Measurements from ENCODE around the gene PIN1. TPM values are rescaled to one million over a fixed set of nuclear protein-coding genes. Genes with fewer than 3 reads are reported as not detected.

PIN1 gene
- polyA plus RNA-seq, 4 donors: 48.2 to 90.6 (median 68.8) TPM

DNA sequence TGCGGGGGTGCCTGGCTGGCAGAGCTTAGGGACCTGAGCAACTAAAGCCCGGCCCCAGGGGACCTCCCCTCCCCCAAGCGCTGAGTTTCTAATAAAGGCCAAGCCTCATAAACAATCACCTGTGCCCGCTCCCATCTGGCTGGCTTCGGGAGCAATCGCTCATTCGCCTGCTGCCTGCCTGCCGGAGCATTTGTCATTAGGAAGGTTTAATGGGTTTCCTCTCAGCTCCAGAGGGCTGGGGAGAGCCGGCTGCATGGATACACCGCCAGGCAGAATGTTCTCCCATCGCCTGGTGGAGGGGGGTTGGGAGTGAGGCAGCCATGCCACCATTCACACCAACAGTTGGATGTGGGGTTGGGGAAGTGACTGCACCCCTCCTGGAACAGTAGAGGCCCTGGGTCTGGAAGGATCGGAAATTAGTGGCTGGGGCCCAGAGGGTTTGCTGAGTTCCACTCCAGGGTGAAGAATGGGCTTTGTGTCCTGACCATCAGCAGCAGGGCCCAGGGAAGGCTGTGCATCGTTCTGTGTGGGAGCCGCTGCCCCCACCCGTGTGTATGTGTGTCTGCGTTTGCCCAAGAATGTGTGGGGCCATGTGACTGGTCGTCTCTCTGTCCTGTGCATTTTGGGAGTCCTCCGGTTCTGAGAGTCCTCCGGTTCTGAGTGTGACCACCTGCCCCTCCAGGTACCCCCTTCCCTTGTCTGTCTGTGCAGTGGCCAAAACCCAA lies 15.3 kb downstream of the PIN1 start:
- peak in 2 of 4 donors; percentile 29 to 61 for DNase-seq (ENCODE audit: low read depth in 4 of 4, low spot score in 2 of 4)

DNA sequence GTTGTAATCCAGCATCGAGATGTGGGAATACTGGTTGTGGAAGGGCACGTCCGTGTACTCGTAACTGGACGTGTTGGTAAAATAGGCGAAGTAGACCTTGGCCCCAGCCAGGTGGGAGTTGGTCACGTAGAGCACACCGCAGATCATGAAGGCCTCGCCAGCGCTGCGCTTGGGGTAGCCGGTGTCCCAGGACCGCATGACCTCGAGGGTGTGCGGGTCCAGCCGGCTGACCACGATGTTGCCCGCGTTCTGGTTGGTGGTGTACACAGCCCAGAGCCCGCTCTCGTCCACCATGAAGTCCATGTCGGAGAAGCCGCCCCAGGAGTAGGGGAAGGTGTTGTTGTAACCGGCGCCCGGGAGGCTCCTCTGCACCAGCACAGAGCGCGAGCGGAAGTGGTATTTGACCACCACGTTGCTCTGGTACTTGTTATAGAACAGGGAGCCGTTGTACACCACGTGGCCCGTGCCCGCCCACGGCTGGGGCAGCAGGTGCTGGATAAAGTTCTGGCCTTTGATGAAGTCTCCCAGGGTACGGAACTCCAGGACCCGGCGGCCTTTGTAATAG lies 19.2 kb downstream of the PIN1 start:
- no peak for DNase-seq (ENCODE audit: low read depth in 4 of 4, low spot score in 2 of 4)

DNA sequence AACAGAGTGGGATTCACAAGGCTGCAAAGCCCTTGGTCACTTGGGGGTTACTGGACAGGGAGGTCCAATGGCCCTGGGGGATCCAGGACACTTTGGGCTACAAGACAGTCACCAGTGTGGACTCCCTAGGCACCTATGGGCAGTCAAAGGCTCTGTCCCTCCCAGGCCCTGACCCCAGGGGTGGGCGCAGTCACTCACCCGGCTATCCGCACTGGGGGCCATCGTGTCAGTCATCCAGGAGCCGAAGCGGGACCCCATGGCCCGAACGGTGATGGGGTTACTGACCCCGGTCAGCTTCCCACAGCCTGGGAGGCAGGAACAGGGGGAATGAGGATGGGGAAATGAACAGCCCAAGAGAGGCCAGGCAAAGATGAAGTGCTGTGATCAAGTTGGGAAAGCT lies 21.5 kb downstream of the PIN1 start:
- DNase-seq (ENCODE audit: low read depth in 4 of 4, low spot score in 2 of 4): no peak

DNA sequence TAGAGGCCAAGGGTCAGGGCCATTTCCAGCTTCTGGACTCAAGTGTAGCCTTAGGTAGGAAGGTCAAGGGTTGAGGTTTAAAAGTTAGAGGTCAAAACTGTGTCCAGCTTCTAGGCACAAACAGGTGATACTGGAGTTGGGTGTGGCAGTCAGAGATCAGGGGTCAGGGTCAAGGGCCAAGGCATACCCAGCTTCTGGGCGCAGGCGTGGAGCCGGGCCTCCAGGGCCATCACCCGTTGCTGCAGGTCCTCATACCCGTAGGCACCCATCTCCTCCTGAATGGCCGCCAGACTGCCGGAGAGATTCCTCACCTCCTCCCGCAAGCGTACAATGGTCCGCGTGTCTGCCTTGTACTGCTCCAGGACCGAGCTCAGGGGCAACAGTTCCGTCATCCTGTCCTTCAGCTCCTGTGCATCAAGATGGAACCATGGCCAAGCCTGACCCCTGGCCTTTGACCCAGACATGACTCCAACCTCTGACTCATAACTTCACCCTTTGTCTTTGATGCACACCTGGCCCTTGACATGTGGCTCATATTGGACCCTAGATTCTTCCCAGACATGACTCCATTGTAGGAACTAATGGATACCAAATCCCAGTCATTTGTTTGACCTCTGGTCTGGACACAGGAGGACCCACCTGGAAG lies 22.1 kb downstream of the PIN1 start:
- no peak for DNase-seq (ENCODE audit: low read depth in 4 of 4, low spot score in 2 of 4)

DNA sequence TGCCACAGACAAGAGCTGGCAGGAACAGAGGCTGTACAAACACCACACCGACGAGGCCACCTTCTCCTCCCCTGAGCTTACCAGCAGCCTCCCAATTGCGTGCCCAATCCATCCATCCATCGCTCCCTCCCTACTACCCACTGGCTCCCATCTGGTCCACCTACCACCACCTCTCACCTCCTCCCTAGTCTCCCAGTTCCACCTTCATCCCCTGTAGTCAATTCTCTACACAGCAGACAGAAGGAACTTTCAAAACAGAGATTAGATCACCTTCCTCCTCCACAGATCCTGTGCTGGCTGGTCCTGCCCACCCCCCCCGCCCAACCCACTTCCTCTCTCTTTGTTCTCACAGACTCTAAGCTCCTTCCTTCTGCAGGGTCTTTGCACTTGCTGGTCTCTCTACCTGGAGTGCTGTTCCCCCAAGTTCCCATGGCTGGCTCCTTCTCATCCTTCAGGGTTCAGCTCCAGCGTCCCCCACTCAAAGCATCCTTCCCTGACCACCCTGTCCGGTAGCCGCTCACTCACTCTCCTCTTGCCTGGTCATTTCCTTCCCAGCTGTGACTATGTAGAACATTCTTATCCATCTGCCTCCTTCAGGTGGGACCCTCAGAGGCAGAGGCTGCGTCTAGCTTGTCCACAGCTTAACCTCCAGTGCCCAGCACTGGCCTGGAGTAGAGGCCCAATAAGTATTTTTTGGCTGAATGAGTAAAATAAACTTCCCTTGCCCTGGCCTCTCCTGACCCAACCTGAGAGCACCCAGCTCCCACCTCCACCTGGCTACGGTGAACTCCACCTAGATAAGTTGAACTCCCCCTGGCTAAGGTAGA lies 23.0 kb downstream of the PIN1 start:
- DNase-seq (ENCODE audit: low read depth in 4 of 4, low spot score in 2 of 4): no peak

DNA sequence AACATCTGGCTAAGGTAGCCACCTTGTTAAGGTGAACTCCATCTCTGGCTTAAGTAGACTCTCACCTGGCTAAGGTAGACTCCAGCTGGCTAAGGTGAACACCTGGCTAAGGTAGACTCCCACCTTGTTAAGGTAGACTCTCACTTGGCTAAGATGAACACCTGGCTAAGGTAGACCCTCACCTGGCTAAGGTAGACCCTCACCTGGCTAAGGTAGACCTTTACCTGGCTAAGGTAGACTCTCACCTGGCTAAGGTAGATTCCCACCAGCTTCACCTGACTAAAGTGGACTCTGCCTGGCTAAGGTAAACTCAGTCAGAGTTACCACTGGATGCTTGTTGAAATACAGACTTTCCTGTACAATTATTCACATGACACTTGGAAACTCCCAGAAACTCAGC lies 23.6 kb downstream of the PIN1 start:
- DNase-seq (ENCODE audit: low read depth in 4 of 4, low spot score in 2 of 4): no peak

DNA sequence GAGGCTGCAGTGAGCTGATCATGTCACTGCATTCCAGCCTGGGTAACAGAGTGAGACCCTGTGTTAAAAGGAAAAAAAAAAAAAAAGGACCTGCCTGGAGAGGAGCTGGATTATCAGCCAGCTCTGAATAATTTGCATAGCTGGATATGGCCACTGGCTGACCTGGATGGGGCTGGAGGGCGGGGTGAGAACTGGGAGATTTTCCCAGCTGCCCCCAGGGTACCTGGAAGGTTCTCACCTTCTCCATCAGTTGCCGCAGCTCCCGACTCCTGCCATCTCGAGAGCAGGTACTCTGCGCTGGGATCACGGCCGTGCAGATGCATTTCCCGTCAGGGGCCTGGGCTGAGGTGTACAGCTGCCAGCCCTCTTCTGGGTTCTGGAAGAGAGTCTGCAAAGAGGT lies 25.3 kb downstream of the PIN1 start:
- no peak for DNase-seq (ENCODE audit: low read depth in 4 of 4, low spot score in 2 of 4)

DNA sequence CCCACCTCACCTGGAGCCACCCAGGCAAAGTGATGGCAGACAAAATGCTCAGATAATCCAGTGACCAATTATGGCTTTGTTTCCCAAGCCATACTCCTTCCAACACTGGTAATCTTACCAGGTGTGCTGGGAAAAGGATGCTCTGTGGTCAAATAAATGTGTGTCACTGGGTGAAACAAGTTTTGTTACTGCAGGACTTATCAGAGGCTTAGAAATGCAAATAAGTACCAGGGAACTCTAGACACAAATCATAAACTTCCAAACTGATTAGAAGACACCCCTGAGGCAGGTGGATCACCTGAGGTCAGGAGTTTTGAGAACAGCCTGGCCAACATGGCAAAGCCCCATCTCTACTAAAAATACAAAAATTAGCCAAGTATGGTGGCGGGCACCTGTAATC lies 26.4 kb downstream of the PIN1 start:
- DNase-seq (ENCODE audit: low read depth in 4 of 4, low spot score in 2 of 4): no peak

DNA sequence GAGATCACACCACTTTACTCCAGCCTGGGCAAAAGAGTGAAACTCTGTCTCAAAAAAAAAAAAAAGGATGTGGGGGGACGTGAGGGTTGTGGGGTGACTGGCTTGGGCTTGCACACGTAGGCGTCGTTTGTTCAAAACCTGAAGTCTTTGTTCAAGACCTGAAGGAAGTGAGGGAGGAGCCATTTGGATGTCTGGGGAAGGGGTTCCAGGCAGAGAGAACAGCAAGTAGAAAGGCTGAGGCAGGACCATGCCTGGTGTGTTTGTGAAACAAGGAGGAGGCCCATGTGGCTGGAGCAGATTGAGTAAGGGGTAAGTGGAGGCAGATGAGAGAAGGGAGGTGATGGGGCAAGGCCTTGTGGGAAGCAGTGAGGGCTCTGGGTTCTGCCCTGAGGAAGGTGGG lies 27.8 kb downstream of the PIN1 start:
- no peak for DNase-seq (ENCODE audit: low read depth in 4 of 4, low spot score in 2 of 4)

DNA sequence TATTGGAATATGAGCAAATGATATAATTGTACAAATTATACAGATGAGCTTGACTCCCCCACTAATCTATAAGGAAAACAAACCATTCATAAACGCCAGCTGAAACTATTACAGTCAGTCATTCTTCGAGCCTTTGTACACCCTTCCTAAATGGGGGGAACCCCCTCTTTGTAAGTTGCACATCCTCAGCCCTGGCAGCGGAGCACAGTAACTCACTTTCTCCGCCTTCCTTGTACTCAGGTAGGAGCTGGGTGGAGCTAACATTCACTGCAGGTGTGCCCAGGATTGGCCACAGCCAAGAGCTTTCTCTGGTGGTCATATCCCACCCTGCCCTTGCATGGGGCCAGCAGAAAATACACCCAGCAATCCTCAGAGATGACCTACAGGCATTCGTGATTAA lies 28.6 kb downstream of the PIN1 start:
- no peak for DNase-seq (ENCODE audit: low read depth in 4 of 4, low spot score in 2 of 4)

DNA sequence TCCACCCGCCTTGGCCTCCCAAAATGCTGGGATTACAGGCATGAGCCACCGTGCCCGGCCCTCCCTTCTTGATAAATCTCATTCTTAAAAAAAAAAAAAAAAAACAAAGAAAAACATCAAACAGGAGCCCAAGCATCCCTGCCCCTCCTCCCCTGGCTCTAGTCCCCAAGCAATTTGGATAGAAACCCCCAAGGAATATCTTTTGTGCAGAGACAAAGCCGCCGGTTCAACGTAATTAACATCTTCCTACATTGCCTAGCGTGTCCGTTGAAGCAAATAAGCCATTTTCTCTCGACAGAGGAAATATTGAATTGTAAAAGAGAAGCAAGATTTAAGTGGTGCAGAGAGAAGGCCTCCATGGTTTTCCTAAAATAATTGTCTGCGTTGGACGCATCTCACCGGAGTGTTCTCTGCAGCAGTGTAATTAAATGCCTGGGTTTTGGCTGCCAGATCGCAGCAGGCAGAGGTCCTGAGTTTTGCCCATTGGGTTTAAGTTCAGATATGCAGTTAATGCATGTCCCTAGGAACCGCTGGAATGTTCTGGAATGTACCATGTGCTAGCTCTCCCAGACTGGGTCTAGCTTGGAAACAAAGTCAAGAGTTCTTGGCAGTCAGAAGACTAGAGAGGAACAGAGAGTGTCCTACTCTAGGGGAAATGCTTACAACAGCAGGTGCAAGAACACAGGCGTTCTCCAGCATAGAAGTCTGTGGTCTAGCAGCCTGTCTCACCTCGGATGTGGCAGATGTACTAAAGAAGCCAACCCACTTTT lies 30.8 kb downstream of the PIN1 start:
- DNase-seq (ENCODE audit: low read depth in 4 of 4, low spot score in 2 of 4): no peak

DNA sequence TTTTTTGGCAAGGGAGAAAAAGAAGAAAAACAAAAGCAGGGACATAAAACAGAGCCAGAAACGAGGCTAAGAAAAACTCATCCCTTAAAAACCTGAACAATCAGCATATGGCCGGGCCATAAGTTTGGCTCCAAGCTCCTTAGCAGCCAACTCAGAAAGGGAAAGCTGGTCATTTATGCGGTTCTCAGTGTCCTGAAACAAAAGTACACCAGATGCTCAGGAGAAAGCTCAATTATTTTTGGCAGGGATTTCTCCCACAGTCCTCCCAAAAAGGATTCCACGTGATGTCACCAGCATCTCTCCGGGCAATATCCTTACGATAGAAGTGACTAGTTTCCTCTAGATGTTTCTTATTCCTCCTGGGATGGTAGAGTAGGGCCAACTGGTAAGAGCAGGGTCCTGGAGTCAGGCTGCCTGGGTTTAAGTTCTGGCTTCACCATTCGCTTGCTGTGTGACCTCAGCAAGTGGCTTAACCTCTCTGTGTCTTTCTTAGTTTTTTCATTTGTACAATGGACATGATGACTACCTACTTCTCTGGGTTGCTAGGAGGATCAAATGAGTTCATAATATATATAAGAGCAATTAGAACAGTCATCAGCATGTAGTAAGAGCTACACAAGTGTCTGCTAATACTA lies 34.0 kb downstream of the PIN1 start:
- no peak for DNase-seq (ENCODE audit: low read depth in 4 of 4, low spot score in 2 of 4)

DNA sequence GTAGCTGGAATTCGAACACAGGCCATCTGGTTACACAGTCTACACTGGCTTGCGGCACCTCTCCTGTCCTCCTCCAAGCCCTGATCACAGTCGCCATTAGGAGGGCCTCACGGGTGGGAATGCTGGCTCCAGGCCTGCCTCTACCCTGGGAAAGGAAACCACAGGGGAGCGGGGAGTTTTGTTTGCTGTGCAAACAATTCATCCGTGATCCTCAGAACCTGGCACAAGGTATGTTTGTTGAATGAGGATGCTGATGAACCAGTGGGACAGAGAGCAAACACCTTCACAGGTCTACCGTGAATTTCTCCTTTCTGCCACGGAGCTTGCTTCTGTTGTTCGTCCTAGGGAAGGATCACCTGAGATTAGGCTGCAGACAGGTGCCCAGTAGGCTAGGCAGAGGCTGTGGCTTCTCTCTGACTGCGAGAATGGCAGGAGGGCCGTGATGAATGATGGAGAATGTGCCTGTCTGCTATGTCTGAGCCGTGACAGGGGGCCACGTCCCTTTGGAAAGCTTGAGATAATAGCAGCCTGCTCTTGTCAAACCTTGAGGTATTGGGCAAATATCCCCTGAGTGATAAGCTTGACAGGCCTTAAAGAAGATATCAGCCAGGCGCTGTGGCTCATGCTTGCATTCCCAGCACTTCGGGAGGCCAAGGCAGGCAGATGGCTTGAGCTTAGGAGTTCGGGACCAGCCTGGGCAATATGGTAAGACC lies 36.7 kb downstream of the PIN1 start:
- DNase-seq (ENCODE audit: low read depth in 4 of 4, low spot score in 2 of 4): no peak

DNA sequence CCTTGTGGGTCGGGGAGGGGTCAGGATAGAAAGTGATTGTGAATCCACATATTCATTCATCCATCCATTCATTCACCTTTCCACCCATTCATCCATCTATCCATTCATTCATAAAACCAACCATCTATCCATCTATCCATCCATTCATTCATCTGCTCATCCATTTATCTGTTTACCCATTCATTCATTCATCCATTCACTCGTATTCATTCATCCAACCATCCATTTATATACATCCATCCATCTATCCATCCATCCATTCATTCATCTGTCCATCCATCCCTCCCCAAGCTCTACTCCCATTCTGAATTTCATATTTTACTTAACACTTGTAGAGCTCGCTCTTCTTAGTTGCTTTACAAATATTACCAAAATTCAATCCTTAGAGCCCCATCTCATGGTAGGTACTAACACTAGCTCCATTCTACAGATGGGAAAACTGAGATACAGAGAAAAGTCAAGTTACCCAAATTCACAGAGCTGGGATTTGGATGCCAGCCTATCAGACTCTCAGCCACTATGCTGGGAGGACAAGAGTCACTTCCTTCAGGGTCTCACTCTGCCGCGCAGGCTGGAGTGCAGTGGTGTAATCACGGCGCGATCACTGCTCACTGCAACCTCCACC lies 37.6 kb downstream of the PIN1 start:
- no peak for DNase-seq (ENCODE audit: low read depth in 4 of 4, low spot score in 2 of 4)

DNA sequence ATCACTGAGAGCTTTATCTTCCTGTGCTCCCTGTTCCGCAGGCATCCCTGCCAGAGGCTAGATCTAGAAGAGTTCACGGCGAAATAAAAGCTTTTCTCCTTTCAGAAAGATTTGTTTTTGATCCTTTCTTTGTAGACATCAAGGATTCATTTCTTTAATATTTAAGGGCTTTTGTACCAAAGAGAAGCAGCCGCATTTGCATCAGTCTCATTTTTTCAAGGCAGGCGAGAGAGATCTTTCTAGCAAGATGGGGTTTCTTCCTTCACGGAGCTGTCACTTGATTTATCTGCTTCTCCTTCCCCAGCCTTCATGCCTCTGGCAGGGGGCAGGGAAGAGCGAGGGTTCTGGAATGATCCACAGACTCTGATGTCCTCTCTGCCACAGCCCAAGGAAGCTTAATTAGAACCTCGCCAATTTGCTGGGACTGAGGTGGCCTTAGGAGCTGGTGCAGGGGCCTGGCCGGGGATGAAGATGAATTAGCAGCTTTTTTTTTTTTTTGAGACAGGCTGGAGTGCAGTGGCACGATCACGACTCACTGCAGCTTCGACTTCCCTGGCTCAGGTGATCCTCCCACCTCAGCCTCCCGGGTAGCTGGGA lies 40.0 kb downstream of the PIN1 start:
- no peak for DNase-seq (ENCODE audit: low read depth in 4 of 4, low spot score in 2 of 4)

DNA sequence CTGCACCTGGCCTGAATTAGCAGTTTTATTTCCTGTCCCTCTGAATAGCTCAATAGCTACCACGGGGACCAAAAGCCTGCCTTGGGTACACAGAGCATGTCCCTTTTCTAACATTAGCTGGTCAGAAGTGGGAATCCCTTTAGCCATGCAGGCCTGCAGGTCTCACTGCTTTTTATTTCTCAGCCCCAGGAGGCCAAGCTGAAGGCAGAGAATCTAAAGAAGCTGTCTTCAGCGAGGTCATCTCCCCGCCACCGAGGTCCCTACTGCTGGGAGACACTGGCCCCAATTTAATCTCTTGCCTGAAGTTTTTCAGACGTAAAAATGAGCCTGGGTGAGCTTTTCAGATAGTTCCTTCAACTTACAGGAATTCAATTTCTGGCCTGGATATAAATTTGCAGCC lies 40.7 kb downstream of the PIN1 start:
- DNase-seq (ENCODE audit: low read depth in 4 of 4, low spot score in 2 of 4): no peak

DNA sequence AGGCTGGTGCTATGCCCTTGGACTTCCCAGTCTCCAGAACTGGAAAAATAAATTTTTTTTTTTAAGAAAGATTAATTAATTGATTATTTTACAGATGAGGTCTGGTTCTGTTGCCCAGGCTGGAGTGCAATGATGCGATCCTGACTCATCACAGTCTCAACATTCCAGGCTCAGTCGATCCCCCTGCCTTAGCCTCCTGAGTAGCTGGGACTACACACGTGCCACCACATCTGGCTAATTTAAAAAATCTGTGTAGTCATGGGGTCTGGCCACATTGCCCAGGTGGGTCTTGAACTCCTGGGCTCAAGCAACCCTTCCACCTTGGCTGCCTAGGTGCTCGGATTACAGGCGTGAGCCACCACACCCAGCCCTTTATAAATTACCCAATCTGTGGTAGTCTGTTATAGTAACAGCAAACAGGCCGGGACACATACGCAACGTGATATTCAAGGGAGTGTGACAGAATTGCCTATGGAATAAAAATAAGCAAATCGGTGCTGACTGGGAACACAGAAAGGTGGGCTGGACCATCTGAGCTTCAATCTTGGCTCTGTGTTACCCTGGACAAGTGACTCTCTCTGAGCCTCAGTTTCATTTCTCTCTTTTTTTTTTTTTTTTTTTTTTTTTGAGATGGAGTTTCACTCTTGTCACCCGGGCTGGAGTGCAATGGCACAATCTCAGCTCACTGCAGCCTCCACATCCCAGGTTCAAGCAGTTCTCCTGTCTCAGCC lies 42.8 kb downstream of the PIN1 start:
- DNase-seq (ENCODE audit: low read depth in 4 of 4, low spot score in 2 of 4): no peak
